Activated naive CD8-positive, alpha-beta T cell (primary cell): Measurements from ENCODE around the gene CRY2.
A peak's percentile ranks its signal among the peaks of the same experiment; 100 is the strongest.

ENCODE experiments used
- H3K27ac Mint-ChIP-seq: one replicate; pipeline ENCODE4 v1.8.0; 2021; ENCODE audit warnings: mixed read lengths
- H3K27me3 Mint-ChIP-seq: one replicate; pipeline ENCODE4 v1.8.0; 2021; ENCODE audit warnings: mixed read lengths
- H3K36me3 Mint-ChIP-seq: one replicate; pipeline ENCODE4 v1.8.0; 2021; ENCODE audit warnings: mixed read lengths
- H3K4me1 Mint-ChIP-seq: one replicate; pipeline ENCODE4 v1.8.0; 2021; ENCODE audit warnings: low read depth, mixed read lengths
- H3K4me3 Mint-ChIP-seq: one replicate; pipeline ENCODE4 v1.8.0; 2021; ENCODE audit warnings: mild to moderate bottlenecking, mixed read lengths
- H3K9me3 Mint-ChIP-seq: one replicate; pipeline ENCODE4 v1.8.0; 2021; ENCODE audit warnings: low read depth, mixed read lengths

Gene CRY2

GRCh38 chr11:45846974-45847910, at the start of gene CRY2:
CRY2 (plus strand) TSS chr11:45847475; CDS start chr11:45847491, 16 bp downstream.
- H3K27me3 Mint-ChIP-seq: no peaks in the 10 kb centered on the region
- H3K36me3 Mint-ChIP-seq: no peaks in the 10 kb centered on the region
- H3K27ac Mint-ChIP-seq: peak within 1 kb of the TSS; percentile 75
- peaks cover 60% of the 10 kb centered on the region for H3K4me1 Mint-ChIP-seq
- peak within 1 kb of the TSS; percentile 85 for H3K4me3 Mint-ChIP-seq
- H3K9me3 Mint-ChIP-seq: no peaks in the 10 kb centered on the region

GRCh38 chr11:45798793-45799441, 48.4 kb upstream of the CRY2 start:
- Mint-ChIP-seq H3K9me3 (no peaks in the 10 kb centered on the region), H3K4me3 (no peak overlapping the region), H3K27me3 (no peaks in the 10 kb centered on the region), H3K36me3 (no peaks in the 10 kb centered on the region), H3K27ac (no peak overlapping the region), H3K4me1 (peaks cover 1% of the 10 kb centered on the region)

- Mint-ChIP-seq H3K27ac (no peak overlapping the region), H3K4me1 (peaks cover 1% of the 10 kb centered on the region), H3K27me3 (no peaks in the 10 kb centered on the region), H3K36me3 (no peaks in the 10 kb centered on the region), H3K4me3 (no peak overlapping the region), H3K9me3 (no peaks in the 10 kb centered on the region)
Measured at GRCh38 chr11:45799562-45799961, 47.7 kb upstream of the CRY2 start.

- H3K4me1 Mint-ChIP-seq: peaks cover 1% of the 10 kb centered on the region
- no peaks in the 10 kb centered on the region for H3K27me3 Mint-ChIP-seq
- H3K27ac Mint-ChIP-seq: no peak overlapping the region
- no peaks in the 10 kb centered on the region for H3K9me3 Mint-ChIP-seq
- H3K36me3 Mint-ChIP-seq: no peaks in the 10 kb centered on the region
- H3K4me3 Mint-ChIP-seq: no peak overlapping the region
Measured at GRCh38 chr11:45800261-45800660, 47.0 kb upstream of the CRY2 start.

- H3K4me1 Mint-ChIP-seq: peaks cover 12% of the 10 kb centered on the region
- H3K36me3 Mint-ChIP-seq: no peaks in the 10 kb centered on the region
- H3K27me3 Mint-ChIP-seq: no peaks in the 10 kb centered on the region
- H3K4me3 Mint-ChIP-seq: no peak overlapping the region
- no peak overlapping the region for H3K27ac Mint-ChIP-seq
- H3K9me3 Mint-ChIP-seq: no peaks in the 10 kb centered on the region
Measured at GRCh38 chr11:45801723-45802315, 45.5 kb upstream of the CRY2 start.

GRCh38 chr11:45802531-45803317, 44.6 kb upstream of the CRY2 start:
- Mint-ChIP-seq H3K36me3 (no peaks in the 10 kb centered on the region), H3K27ac (no peak overlapping the region), H3K27me3 (no peaks in the 10 kb centered on the region), H3K9me3 (no peaks in the 10 kb centered on the region), H3K4me3 (peak overlapping the region; percentile 46), H3K4me1 (peaks cover 21% of the 10 kb centered on the region)

- H3K27ac Mint-ChIP-seq: peak overlapping the region; percentile 81
Measured at GRCh38 chr11:45803971-45804760, 43.1 kb upstream of the CRY2 start.

GRCh38 chr11:45804761-45805304, 42.4 kb upstream of the CRY2 start, which contains the start of gene SLC35C1:
SLC35C1 (plus strand) TSS chr11:45805149; CDS start chr11:45805802, 653 bp downstream.
- Mint-ChIP-seq H3K4me3 (peak within 1 kb of the TSS; percentile 95), H3K36me3 (no peaks in the 10 kb centered on the region), H3K27ac (peak within 1 kb of the TSS; percentile 92), H3K27me3 (no peaks in the 10 kb centered on the region), H3K4me1 (peaks cover 40% of the 10 kb centered on the region), H3K9me3 (no peaks in the 10 kb centered on the region)

More at GRCh38 chr11:45803971-45804760, 43.1 kb upstream of the CRY2 start:
- Mint-ChIP-seq H3K9me3 (no peaks in the 10 kb centered on the region), H3K27me3 (no peaks in the 10 kb centered on the region), H3K36me3 (no peaks in the 10 kb centered on the region), H3K4me1 (peaks cover 33% of the 10 kb centered on the region), H3K4me3 (peak overlapping the region; percentile 95)

- H3K4me1 Mint-ChIP-seq: peaks cover 44% of the 10 kb centered on the region
- H3K27ac Mint-ChIP-seq: peak overlapping the region; percentile 92
- peak overlapping the region; percentile 95 for H3K4me3 Mint-ChIP-seq
- no peaks in the 10 kb centered on the region for H3K27me3 Mint-ChIP-seq
- no peaks in the 10 kb centered on the region for H3K36me3 Mint-ChIP-seq
- no peaks in the 10 kb centered on the region for H3K9me3 Mint-ChIP-seq
Measured at GRCh38 chr11:45805305-45806071, 41.8 kb upstream of the CRY2 start.

- H3K4me3 Mint-ChIP-seq: peak overlapping the region; percentile 95
- peaks cover 44% of the 10 kb centered on the region for H3K4me1 Mint-ChIP-seq
- H3K36me3 Mint-ChIP-seq: no peaks in the 10 kb centered on the region
- H3K9me3 Mint-ChIP-seq: no peaks in the 10 kb centered on the region
- H3K27ac Mint-ChIP-seq: peak overlapping the region; percentile 92
- no peaks in the 10 kb centered on the region for H3K27me3 Mint-ChIP-seq
Measured at GRCh38 chr11:45806072-45806933, 41.0 kb upstream of the CRY2 start.

GRCh38 chr11:45806937-45807791, 40.1 kb upstream of the CRY2 start:
- peaks cover 44% of the 10 kb centered on the region for H3K4me1 Mint-ChIP-seq
- no peaks in the 10 kb centered on the region for H3K27me3 Mint-ChIP-seq
- H3K36me3 Mint-ChIP-seq: no peaks in the 10 kb centered on the region
- no peaks in the 10 kb centered on the region for H3K9me3 Mint-ChIP-seq
- H3K27ac Mint-ChIP-seq: no peak overlapping the region
- H3K4me3 Mint-ChIP-seq: peak overlapping the region; percentile 95
